HEK293T (cell line): Measurements from ENCODE around the gene RPLP2.

ENCODE experiments used
- ARNT ChIP-seq: fragments of 450-650 bp; IDR thresholded peaks from 2 replicates; pipeline ENCODE4 v1.6.1; 2017; ENCODE audit warnings: mild to moderate bottlenecking
- BHLHE40 ChIP-seq: fragments of 450-650 bp; IDR thresholded peaks from 2 replicates; pipeline ENCODE4 v1.6.1; 2016; ENCODE audit warnings: mild to moderate bottlenecking, moderate library complexity, borderline replicate concordance
- CTBP1 ChIP-seq: fragments of 450-650 bp; IDR thresholded peaks from 2 replicates; pipeline ENCODE4 v1.6.1; 2016; ENCODE audit warnings: borderline replicate concordance
- ELF4 ChIP-seq: fragments of 450-650 bp; IDR thresholded peaks from 2 replicates; pipeline ENCODE4 v1.6.1; 2017; ENCODE audit warnings: antibody characterized with exemption
- FOXA1 ChIP-seq: fragments of 450-650 bp; IDR thresholded peaks from 2 replicates; pipeline ENCODE4 v1.6.1; 2016; ENCODE audit warnings: mild to moderate bottlenecking
- FOXK2 ChIP-seq: fragments of 450-650 bp; IDR thresholded peaks from 2 replicates; pipeline ENCODE4 v1.6.1; 2016; ENCODE audit warnings: mild to moderate bottlenecking
- FOXM1 ChIP-seq: fragments of 450-650 bp; IDR thresholded peaks from 2 replicates; pipeline ENCODE4 v1.6.1; 2017; ENCODE audit warnings: mild to moderate bottlenecking, borderline replicate concordance
- HDGF ChIP-seq: fragments of 450-650 bp; IDR thresholded peaks from 2 replicates; pipeline ENCODE4 v1.6.1; 2017; ENCODE audit warnings: antibody characterized with exemption, borderline replicate concordance
- L3MBTL2 ChIP-seq: fragments of 450-650 bp; conservative IDR thresholded peaks from 2 replicates; pipeline ENCODE4 v1.6.1; 2016; ENCODE audit warnings: mild to moderate bottlenecking
- LEF1 ChIP-seq: fragments of 450-650 bp; IDR thresholded peaks from 2 replicates; pipeline ENCODE4 v1.6.1; 2017; ENCODE audit warnings: mild to moderate bottlenecking, borderline replicate concordance
- NFRKB ChIP-seq: fragments of 450-650 bp; IDR thresholded peaks from 2 replicates; pipeline ENCODE4 v1.6.1; 2016; ENCODE audit warnings: mild to moderate bottlenecking, moderate library complexity
- SP1 ChIP-seq: fragments of 450-650 bp; IDR thresholded peaks from 2 replicates; pipeline ENCODE4 v1.6.1; 2017
- SUZ12 ChIP-seq: fragments of 450-650 bp; IDR thresholded peaks from 2 replicates; pipeline ENCODE4 v1.6.1; 2016; ENCODE audit warnings: mild to moderate bottlenecking
- TARDBP ChIP-seq: fragments of 450-650 bp; IDR thresholded peaks from 2 replicates; pipeline ENCODE4 v1.6.1; 2016

DNA sequence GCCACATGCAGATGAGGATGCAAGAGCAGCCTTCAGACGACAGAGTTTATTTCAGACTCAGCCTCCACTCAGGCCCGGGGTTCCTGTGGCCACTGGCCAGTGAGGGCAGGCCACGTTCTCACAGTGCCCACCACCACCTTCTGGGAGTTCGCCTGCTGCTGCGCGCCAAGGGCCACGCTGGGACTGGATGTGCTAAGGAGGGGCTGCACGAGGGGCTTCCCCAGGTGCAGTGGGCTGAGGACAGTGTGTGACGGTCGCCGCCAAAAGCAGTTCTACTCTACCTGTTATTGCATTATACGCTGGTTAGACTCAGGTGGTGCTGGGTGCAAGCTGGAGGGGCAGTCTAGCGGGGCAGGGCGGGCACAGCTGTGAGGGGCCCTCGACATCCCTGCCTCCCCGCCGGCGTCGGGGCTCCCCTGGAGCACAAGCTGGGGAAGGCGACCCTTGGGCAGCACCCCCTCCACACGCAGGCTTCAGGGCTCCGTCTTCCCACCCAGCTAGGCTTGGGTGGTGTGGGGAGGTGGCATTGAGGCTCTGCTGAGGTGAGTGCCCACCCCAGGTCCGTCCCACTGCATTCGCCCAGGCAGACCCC, 22.6 kb upstream of the RPLP2 start:
- TF ChIP-seq HDGF (no peak), FOXK2 (no peak), SUZ12 (no peak), LEF1 (no peak), TARDBP (no peak), L3MBTL2 (no peak), FOXA1 (no peak), NFRKB (no peak), SP1 (no peak), FOXM1 (no peak), CTBP1 (no peak), BHLHE40 (no peak), ELF4 (no peak), ARNT (no peak)
